ACC112 (cell line): ENCODE data around the gene SLCO4A1.

Source experiments
- H2AFZ ChIP-seq: fragments of 200-600 bp; sonication (generic); one replicate; pipeline ENCODE4 v1.6.0; 2017; ENCODE audit warnings: antibody characterized with exemption, low read length; ENCODE audit not compliant: unreplicated experiment
- H3K27ac ChIP-seq: fragments of 200-600 bp; sonication (generic); 2 replicates; pipeline ENCODE4 v1.5.1; 2014; ENCODE audit warnings: low read depth, mild to moderate bottlenecking, antibody characterized with exemption, low read length, moderate library complexity
- H3K27me3 ChIP-seq: fragments of 200-600 bp; sonication (generic); 2 replicates; pipeline ENCODE4 v1.6.1; 2014; ENCODE audit warnings: mild to moderate bottlenecking, antibody characterized with exemption, low read length, moderate library complexity, mixed read lengths; ENCODE audit not compliant: insufficient read depth
- H3K36me3 ChIP-seq: fragments of 200-600 bp; sonication (generic); 2 replicates; pipeline ENCODE4 v1.6.1; 2016; ENCODE audit warnings: mild to moderate bottlenecking, antibody characterized with exemption, low read length, moderate library complexity, mixed read lengths; ENCODE audit not compliant: insufficient read depth
- H3K4me1 ChIP-seq: fragments of 200-600 bp; sonication (generic); one replicate; pipeline ENCODE4 v1.6.1; 2016; ENCODE audit warnings: low read length, mixed read lengths; ENCODE audit not compliant: insufficient read depth, unreplicated experiment, control insufficient read depth
- H3K4me3 ChIP-seq: fragments of 200-600 bp; sonication (generic); 2 replicates; pipeline ENCODE4 v1.5.1; 2014; ENCODE audit warnings: mild to moderate bottlenecking, low read depth, low read length
- H3K79me2 ChIP-seq: fragments of 200-600 bp; sonication (generic); one replicate; pipeline ENCODE4 v1.6.0; 2016; ENCODE audit warnings: low read length; ENCODE audit not compliant: control insufficient read depth, unreplicated experiment, insufficient read depth

Gene SLCO4A1

DNA sequence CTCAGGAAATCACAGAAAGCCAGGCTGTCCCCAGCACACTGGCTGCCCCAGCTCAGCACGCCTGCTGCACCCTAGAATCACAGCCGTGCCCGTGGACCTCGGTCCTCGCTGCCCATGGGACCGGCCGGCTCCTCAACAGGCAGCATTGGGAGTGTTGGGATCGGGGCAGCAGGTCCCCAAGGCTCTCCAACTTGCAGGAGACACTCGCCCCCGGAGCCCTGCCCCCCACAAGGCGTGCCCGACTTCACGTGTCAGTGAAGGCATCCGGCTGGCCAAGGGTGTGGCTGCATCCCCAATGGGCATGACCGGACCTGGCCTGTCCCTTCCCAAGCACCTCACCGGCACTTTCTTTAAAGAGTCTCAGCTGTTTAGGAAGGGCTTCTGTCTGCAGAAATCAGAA lies 63.3 kb downstream of the SLCO4A1 start:
- Histone ChIP-seq H3K4me3 (no peak overlapping the region), H3K27ac (no peak overlapping the region), H3K36me3 (no peaks in the 10 kb centered on the region), H3K27me3 (peaks cover 34% of the 10 kb centered on the region), H3K79me2 (no peaks in the 10 kb centered on the region), H2AFZ (no peak overlapping the region), H3K4me1 (peaks cover 23% of the 10 kb centered on the region)

DNA sequence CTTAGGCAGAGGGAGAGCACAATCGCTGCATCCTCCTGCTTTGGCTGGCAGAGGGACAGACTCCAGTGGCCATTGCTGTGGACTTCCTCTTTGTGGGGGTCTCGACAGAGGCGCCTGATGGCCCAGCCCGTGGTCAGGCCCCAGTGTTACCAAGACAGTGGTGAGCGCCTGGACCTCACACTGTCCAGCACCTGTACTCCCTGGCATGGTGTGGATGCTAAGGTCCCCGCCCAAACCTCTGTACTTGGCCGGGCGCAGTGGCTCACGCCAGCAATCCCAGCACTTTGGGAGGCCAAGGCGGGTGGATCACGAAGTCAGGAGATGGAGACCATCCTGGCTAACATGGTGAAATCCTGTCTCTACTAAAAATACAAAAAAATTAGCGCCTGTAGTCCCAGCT lies 64.0 kb downstream of the SLCO4A1 start:
- Histone ChIP-seq H3K27ac (no peak overlapping the region), H3K27me3 (peaks cover 41% of the 10 kb centered on the region), H3K36me3 (no peaks in the 10 kb centered on the region), H2AFZ (no peak overlapping the region), H3K79me2 (no peaks in the 10 kb centered on the region), H3K4me1 (peaks cover 23% of the 10 kb centered on the region), H3K4me3 (no peak overlapping the region)

DNA sequence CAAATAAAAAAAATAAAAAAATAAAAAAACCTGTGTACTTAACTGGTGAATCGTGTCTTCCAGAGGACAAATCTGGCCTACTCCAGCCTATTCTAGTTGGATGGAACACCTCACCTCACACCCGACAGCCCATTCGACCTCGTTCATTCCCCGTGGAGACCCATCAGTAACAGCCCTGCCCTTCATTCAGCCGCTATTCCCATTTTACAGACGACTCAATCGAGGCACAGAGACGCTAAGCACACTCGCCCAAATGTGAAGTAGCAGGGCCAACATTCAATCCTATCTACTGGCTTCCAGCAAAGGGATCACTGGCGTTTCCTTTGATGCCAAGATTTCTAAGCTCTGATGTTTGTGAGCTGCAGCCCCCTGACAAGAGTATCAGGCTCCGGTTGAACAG lies 64.6 kb downstream of the SLCO4A1 start:
- no peaks in the 10 kb centered on the region for H3K36me3 ChIP-seq
- H2AFZ ChIP-seq: no peak overlapping the region
- no peaks in the 10 kb centered on the region for H3K79me2 ChIP-seq
- H3K4me1 ChIP-seq: peaks cover 23% of the 10 kb centered on the region
- peaks cover 41% of the 10 kb centered on the region for H3K27me3 ChIP-seq
- no peak overlapping the region for H3K27ac ChIP-seq
- no peak overlapping the region for H3K4me3 ChIP-seq

DNA sequence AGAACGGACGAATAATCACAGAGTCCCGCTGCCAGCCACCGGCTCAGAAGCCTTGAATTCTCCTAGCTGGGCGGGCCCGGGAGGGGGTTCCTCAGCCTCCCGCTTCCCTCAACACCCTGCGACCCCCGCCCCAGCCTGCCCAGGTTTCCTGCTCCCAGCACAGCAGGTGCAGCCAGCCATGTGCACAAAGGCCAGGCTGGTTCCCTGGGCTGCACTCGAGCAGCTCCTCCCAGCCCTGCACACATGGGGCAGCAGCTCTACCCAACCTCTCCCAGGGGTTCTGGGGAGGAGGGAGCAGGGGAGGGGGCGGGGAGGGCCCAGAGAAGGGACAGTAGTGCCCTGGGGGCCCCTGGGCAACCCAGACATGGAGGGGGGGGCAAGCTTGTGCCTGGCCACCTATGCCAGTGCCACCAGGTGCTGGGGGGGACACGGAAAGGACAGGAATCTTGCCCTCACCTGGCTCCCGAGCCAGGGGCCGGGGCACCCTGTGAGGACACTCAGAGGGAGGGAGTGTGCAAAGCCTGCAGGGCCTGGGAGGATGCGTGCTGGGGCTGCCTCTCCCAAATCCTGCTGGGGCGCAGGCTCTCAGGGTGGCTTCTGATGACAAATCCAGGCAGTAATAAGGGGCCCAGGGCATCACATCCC lies 65.1 kb downstream of the SLCO4A1 start:
- Histone ChIP-seq H3K27me3 (peaks cover 45% of the 10 kb centered on the region), H3K27ac (no peak overlapping the region), H3K36me3 (no peaks in the 10 kb centered on the region), H3K4me1 (peaks cover 23% of the 10 kb centered on the region), H2AFZ (no peak overlapping the region), H3K79me2 (no peaks in the 10 kb centered on the region), H3K4me3 (no peak overlapping the region)

DNA sequence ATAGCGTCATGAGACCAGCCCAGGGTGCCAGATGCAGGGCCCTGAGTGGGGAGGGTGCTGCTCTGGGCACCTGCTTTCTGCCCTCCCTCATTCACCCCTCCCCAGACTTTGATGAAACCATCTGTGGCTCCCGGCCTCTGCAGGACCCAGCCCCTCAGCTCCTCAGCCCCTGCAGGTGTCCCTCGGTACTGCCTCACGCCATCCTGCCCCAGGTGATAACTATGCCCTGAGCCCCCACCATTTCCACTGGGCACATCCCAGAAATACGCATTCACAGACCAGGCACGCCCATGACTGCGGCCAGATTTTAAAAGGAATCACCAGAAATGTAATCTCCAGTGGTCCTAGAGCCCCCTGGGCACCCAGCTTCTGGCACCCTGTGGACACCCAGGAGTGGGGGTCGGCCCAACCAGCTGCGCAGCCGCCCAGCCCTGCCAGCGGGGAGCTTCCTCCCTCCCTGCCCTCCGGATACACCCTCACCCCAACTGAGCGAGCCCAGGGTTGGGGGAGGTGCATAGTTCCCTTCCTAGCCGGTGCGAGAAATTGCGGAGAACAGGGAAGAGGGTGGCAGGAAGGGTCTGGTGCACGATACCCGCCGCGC lies 65.7 kb downstream of the SLCO4A1 start:
- Histone ChIP-seq H3K27me3 (peaks cover 50% of the 10 kb centered on the region), H3K36me3 (no peaks in the 10 kb centered on the region), H3K27ac (no peak overlapping the region), H3K79me2 (no peaks in the 10 kb centered on the region), H2AFZ (no peak overlapping the region), H3K4me1 (peaks cover 22% of the 10 kb centered on the region), H3K4me3 (no peak overlapping the region)

DNA sequence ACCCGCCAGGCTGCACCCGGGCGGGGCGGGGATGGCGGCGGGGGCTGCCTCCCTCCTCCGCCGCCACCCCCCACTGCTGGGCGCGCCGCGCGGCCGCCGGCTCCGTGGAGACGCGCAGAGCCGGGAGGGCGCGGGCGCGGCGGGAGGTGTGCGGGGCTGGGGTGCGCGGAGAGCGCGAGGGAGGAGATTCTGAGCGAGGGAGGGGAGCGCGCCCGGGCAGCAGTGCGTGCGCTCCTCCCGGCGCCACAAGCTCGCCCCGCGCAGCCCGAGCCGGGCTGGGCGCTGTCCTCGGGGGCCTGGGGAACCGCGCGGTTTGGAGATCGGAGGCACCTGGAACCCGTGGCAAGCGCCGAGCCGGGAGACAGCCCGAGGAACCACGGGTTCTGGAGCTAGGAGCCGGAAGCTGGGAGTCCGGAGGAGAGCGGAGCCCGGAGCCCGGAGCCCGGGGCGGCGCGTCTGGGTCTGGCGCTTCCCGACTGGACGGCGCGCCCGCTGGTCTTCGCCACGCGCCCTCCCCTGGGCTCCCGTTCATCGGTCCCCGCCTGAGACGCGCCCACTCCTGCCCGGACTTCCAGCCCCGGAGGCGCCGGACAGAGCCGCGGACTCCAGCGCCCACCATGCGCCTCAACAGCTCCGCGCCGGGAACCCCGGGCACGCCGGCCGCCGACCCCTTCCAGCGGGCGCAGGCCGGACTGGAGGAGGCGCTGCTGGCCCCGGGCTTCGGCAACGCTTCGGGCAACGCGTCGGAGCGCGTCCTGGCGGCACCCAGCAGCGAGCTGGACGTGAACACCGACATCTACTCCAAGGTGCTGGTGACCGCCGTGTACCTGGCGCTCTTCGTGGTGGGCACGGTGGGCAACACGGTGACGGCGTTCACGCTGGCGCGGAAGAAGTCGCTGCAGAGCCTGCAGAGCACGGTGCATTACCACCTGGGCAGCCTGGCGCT lies 66.6 kb downstream of the SLCO4A1 start, which contains the start of gene NTSR1:
Gene NTSR1, plus strand, starts transcription at position 246 of the 946 bp plus-strand sequence. Its CDS starts 372 bp downstream, at position 618.
- no peaks in the 10 kb centered on the region for H3K79me2 ChIP-seq
- H3K4me1 ChIP-seq: peaks cover 14% of the 10 kb centered on the region
- H2AFZ ChIP-seq: no peak within 1 kb of the TSS
- H3K36me3 ChIP-seq: no peaks in the 10 kb centered on the region
- no peak within 1 kb of the TSS for H3K4me3 ChIP-seq
- no peak within 1 kb of the TSS for H3K27ac ChIP-seq
- H3K27me3 ChIP-seq: peaks cover 53% of the 10 kb centered on the region

DNA sequence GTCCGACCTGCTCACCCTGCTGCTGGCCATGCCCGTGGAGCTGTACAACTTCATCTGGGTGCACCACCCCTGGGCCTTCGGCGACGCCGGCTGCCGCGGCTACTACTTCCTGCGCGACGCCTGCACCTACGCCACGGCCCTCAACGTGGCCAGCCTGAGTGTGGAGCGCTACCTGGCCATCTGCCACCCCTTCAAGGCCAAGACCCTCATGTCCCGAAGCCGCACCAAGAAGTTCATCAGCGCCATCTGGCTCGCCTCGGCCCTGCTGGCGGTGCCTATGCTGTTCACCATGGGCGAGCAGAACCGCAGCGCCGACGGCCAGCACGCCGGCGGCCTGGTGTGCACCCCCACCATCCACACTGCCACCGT lies 67.2 kb downstream of the SLCO4A1 start:
- H3K27ac ChIP-seq: no peak overlapping the region
- H3K36me3 ChIP-seq: no peaks in the 10 kb centered on the region
- H3K4me3 ChIP-seq: no peak overlapping the region
- H3K4me1 ChIP-seq: peaks cover 8% of the 10 kb centered on the region
- H3K79me2 ChIP-seq: no peaks in the 10 kb centered on the region
- peaks cover 53% of the 10 kb centered on the region for H3K27me3 ChIP-seq
- H2AFZ ChIP-seq: no peak overlapping the region

DNA sequence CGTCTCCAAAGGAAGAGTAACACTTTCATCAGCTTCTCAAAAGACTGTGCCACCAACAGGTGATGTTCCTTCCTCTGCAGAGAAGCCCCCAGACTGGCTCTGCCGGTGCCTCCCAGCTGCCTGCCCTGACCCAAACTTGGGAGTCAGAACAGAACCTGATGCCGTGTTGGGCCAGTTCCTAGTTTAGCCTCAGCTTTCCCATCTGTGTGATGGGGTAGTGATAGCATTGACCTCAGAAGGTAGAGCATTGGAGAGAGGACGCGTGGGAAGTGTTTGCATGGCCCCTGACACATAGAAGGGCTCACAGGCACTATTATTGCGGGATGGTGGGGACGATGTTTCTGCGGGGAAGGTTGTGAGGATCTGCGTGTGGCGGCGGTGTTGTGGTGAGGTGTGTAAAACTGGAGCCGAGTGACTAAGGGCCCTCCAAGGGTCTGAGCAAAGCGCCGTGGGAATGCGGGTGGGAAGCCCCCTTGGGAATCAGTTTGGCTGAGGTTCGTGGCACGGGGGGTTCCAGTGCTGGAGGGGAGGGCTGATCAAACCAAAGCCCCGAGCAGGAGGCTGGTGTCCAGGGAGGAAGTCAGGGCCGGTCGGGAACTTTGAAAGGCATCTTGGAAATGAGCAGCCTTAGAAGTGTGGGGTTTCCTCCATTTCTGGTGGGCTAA lies 68.0 kb downstream of the SLCO4A1 start:
- Histone ChIP-seq H3K27ac (no peak overlapping the region), H3K4me1 (no peaks in the 10 kb centered on the region), H3K27me3 (peaks cover 53% of the 10 kb centered on the region), H3K79me2 (no peaks in the 10 kb centered on the region), H2AFZ (no peak overlapping the region), H3K4me3 (no peak overlapping the region), H3K36me3 (no peaks in the 10 kb centered on the region)

DNA sequence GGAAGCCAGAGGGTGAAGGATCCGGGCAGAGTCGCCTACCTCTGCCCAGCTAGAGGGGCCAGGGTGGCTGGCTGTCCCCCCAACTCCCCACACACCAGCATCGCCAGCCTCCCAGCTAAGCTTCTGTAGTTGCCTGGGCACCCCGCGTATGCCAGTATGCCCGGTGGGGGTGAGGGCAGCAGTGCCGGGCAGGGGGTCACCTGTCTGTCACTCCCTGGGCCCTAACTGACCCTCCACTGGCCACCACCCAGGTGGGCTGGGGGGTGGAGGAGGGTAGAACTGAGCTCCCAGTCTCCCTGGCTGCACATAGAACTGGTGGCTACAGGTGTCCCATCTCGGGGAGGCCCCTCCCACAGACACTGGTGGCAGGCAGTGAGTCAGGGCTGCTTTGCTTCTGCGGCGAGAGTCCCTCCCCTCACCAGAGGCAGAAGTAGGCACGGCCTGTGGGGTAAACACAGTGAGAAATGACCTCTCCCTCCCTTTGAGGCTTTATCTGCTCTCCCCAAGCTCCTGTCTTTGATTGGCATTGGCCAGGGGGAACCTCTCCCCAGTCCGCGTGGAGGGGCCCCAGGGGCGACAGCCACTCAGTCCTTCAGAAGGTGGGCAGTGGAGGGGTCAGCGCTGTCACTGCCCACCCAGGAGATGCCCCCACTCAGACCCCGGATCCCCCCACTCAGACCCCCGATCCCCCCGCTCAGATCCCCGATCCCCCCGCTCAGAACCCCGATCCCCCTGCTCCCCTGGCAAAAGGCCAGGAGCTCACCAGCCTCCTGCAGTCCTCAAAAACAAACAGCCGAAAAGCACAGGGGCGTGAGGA lies 68.8 kb downstream of the SLCO4A1 start:
- no peaks in the 10 kb centered on the region for H3K36me3 ChIP-seq
- no peak overlapping the region for H3K27ac ChIP-seq
- H2AFZ ChIP-seq: no peak overlapping the region
- no peaks in the 10 kb centered on the region for H3K79me2 ChIP-seq
- peaks cover 53% of the 10 kb centered on the region for H3K27me3 ChIP-seq
- no peak overlapping the region for H3K4me3 ChIP-seq
- H3K4me1 ChIP-seq: no peaks in the 10 kb centered on the region

DNA sequence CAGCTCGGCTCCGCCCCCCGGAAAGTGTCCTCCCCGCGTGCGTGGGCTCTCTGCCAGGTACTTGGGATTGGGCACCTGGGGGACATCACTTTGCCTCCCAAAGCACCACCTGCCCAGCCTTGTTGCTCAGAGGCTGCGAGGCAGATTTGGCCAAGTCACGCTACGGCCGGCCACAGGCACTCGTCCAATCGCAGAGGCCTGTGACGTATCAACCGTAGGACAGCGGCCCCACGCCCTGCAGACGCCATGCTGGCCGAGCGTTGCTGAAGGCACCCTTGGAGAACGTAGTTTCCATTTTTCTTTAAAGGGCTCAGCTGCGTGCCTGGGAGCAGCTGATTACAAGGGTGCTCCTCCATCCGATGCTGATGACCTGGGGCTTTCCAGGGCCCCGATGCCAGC lies 69.4 kb downstream of the SLCO4A1 start:
- Histone ChIP-seq H3K27me3 (peaks cover 53% of the 10 kb centered on the region), H3K27ac (no peak overlapping the region), H3K36me3 (no peaks in the 10 kb centered on the region), H3K4me1 (no peaks in the 10 kb centered on the region), H2AFZ (no peak overlapping the region), H3K4me3 (no peak overlapping the region), H3K79me2 (no peaks in the 10 kb centered on the region)
